LNCaP clone FGC (cell line): ENCODE measurements around the gene DOCK2.

ENCODE experiments used
- DNase-seq: peaks from one replicate; pipeline ENCODE4 v3.0.0-alpha.2; 2011; ENCODE audit warnings: low read depth
- H3K4me3 ChIP-seq: 2 replicates; pipeline ENCODE4 v1.5.1; 2011; ENCODE audit warnings: mild to moderate bottlenecking, low read depth, low read length, control low read depth
- TF ChIP-seq, protein P1 (sequence below): IDR thresholded peaks from 2 replicates; pipeline ENCODE4 v1.5.1; 2012; ENCODE audit warnings: mild to moderate bottlenecking; ENCODE audit not compliant: control insufficient read depth, insufficient read depth; ENCODE audit errors: extremely low read depth

DOCK2 gene

DNA sequence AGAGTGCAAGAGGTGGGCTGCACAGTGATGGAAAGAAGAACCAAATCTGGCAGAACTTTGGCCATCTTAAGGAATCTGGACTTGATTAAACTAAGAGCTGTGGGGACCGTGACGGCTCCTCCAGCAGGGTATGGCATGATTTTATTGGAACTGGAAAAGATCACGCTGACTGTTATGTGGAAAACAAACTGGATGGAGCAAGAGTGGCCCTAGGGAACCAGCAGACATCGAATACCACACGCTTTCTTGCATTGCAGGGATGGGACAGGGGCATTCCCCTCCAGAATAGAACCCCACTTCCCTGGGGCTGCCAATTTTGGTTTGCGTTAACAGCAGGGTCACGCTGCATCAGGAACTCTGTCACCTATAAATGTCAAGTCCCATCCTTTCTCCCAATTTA lies 304.5 kb downstream of the DOCK2 start:
- DNase-seq: no peak
- H3K4me3 ChIP-seq: no peak overlapping the region
- TF ChIP-seq, protein P1, sequence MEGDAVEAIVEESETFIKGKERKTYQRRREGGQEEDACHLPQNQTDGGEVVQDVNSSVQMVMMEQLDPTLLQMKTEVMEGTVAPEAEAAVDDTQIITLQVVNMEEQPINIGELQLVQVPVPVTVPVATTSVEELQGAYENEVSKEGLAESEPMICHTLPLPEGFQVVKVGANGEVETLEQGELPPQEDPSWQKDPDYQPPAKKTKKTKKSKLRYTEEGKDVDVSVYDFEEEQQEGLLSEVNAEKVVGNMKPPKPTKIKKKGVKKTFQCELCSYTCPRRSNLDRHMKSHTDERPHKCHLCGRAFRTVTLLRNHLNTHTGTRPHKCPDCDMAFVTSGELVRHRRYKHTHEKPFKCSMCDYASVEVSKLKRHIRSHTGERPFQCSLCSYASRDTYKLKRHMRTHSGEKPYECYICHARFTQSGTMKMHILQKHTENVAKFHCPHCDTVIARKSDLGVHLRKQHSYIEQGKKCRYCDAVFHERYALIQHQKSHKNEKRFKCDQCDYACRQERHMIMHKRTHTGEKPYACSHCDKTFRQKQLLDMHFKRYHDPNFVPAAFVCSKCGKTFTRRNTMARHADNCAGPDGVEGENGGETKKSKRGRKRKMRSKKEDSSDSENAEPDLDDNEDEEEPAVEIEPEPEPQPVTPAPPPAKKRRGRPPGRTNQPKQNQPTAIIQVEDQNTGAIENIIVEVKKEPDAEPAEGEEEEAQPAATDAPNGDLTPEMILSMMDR: no peak

DNA sequence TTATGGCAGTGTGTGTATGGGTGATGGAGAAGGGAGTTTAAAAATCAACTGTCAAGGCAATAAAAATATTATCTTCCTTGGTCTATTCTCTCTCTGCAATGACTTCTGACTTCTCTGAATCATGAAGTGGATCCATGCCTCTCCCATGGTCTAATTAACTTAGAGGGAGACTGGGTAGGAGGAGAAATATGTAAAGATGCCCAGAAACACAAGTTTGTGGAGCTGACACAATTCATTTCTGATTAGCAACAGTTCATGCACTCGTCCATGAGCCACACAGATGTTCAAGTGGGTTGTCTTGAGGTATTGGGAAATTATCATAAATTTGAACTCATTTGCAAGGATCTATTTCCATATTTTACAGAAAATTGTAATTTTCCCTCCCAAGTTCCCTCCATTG lies 305.1 kb downstream of the DOCK2 start:
- TF ChIP-seq, protein P1: no peak
- DNase-seq: no peak

GRCh38 chr5:169943026-169943425 lies 306.0 kb downstream of the DOCK2 start:
- no peak for DNase-seq
- no peak overlapping the region for H3K4me3 ChIP-seq
- TF ChIP-seq, protein P1: no peak

More for the DNA sequence above, 305.1 kb downstream of the DOCK2 start:
- no peak overlapping the region for H3K4me3 ChIP-seq

DNA sequence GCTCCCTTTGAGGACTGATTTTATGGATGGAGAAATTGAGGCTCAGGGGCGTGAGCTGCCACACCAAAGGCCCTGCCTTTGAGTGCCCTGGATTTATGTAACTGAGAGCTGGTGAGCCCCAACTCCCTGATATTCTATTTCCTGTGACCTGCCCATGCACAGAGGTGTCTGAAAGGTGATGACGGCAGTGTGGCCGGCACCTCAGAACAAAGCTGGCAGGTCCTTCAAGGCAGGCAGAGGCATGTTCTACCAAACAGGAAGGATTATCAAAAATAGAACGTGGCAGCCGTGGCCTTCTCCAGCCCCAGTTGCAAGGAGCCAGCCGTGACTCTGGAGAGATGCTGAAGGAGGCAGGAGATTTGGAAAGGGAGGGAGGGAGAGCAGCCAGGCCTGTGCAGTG lies 307.0 kb downstream of the DOCK2 start:
- no peak for DNase-seq
- TF ChIP-seq, protein P1: no peak
- no peak overlapping the region for H3K4me3 ChIP-seq

- H3K4me3 ChIP-seq: no peak overlapping the region
- no peak for DNase-seq
Measured at GRCh38 chr5:169944922-169945680, 308.0 kb downstream of the DOCK2 start.

DNA sequence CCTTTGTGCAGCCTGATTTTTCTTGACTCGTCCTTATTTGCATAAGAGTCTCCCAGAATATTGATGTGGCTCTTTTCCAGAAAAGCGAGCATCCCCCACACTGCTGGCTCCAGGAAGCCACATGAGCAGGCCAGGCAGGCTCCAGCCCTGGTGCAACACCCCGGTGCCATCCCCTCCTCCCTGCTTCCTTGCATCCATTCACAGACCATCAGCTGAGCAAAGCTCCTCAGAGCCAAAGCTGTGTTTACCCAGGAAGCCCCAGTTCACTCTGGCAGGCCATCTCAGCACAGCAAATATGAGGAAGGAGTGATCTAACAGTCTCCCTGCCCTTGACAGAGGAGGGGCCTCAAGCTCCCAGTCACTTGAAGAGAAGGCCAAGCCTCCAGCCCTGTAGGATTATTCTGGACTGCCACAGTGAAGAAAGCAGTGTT lies 308.8 kb downstream of the DOCK2 start:
- no peak overlapping the region for H3K4me3 ChIP-seq
- DNase-seq: no peak
- TF ChIP-seq, protein P1: no peak

More at GRCh38 chr5:169944922-169945680, 308.0 kb downstream of the DOCK2 start:
- TF ChIP-seq, protein P1: no peak
